Brain microvascular endothelial cell (primary cell): ENCODE data around the gene CTSS.

Experiments
- DNase-seq: peaks from one replicate; pipeline ENCODE4 v3.0.0-alpha.2; 2020
- H3K27ac ChIP-seq: fragments of 250-450 bp; sonication (Bioruptor Pico); 2 replicates; pipeline ENCODE4 v1.5.1; 2020; ENCODE audit warnings: mild to moderate bottlenecking, moderate library complexity
- H3K27me3 ChIP-seq: fragments of 250-450 bp; sonication (Bioruptor Pico); replicated peaks from 2 replicates; pipeline ENCODE4 v1.5.1; 2020; ENCODE audit warnings: mild to moderate bottlenecking
- H3K36me3 ChIP-seq: fragments of 250-450 bp; sonication (Bioruptor Pico); replicated peaks from 2 replicates; pipeline ENCODE4 v1.5.1; 2020; ENCODE audit warnings: mild to moderate bottlenecking
- H3K4me3 ChIP-seq: 2 replicates; pipeline ENCODE4 v1.5.1; 2011; ENCODE audit warnings: low read depth, mild to moderate bottlenecking, control low read depth, low read length, moderate library complexity
- CTCF ChIP-seq: IDR thresholded peaks from 2 replicates; pipeline ENCODE4 v1.5.1; 2011; ENCODE audit warnings: low read depth, mild to moderate bottlenecking, moderate library complexity, low read length, control low read depth, inconsistent platforms; ENCODE audit errors: missing control alignments
- in situ Hi-C: cut with HindIII; loops from 2 replicates; pipeline ENCODE4 v1.10.0; 2017; ENCODE audit warnings: low sequenced_read_pairs, low pct_ligation_motif_present

CTSS gene

GRCh38 chr1:150696590-150696989 is 69.0 kb downstream of the CTSS start:
- no peak for DNase-seq
- H3K27me3 ChIP-seq: no peaks in the 10 kb centered on the region
- peak overlapping the region; percentile 84 for H3K4me3 ChIP-seq
- peaks cover 4% of the 10 kb centered on the region for H3K36me3 ChIP-seq
- peak overlapping the region; percentile 64 for H3K27ac ChIP-seq
- in situ Hi-C loops: no loop called here
- no peak for TF ChIP-seq CTCF

- in situ Hi-C loops: no loop called here
- H3K27me3 ChIP-seq: no peaks in the 10 kb centered on the region
- H3K36me3 ChIP-seq: peaks cover 4% of the 10 kb centered on the region
- no peak overlapping the region for H3K27ac ChIP-seq
- TF ChIP-seq CTCF: no peak
- H3K4me3 ChIP-seq: peak overlapping the region; percentile 84
- DNase-seq: no peak
Measured at GRCh38 chr1:150696162-150696561, 69.4 kb downstream of the CTSS start.

- no peaks in the 10 kb centered on the region for H3K27me3 ChIP-seq
- DNase-seq: no peak
- no peak for TF ChIP-seq CTCF
- no peak overlapping the region for H3K4me3 ChIP-seq
- peaks cover 4% of the 10 kb centered on the region for H3K36me3 ChIP-seq
- no peak overlapping the region for H3K27ac ChIP-seq
- in situ Hi-C loops: no loop called here
Measured at GRCh38 chr1:150695561-150695960, 70.0 kb downstream of the CTSS start.

GRCh38 chr1:150692720-150693119 is 72.9 kb downstream of the CTSS start:
- no peaks in the 10 kb centered on the region for H3K27me3 ChIP-seq
- H3K36me3 ChIP-seq: peaks cover 12% of the 10 kb centered on the region
- in situ Hi-C loops: no loop called here
- no peak overlapping the region for H3K4me3 ChIP-seq
- peak overlapping the region; percentile 9 for H3K27ac ChIP-seq
- no peak for TF ChIP-seq CTCF
- no peak for DNase-seq

- no peaks in the 10 kb centered on the region for H3K27me3 ChIP-seq
- DNase-seq: peak; percentile 9
- in situ Hi-C loops: no loop called here
- H3K4me3 ChIP-seq: no peak overlapping the region
- H3K27ac ChIP-seq: no peak overlapping the region
- H3K36me3 ChIP-seq: peaks cover 15% of the 10 kb centered on the region
- no peak for TF ChIP-seq CTCF
Measured at GRCh38 chr1:150688763-150689162, 76.8 kb downstream of the CTSS start.

- TF ChIP-seq CTCF: no peak
- no peaks in the 10 kb centered on the region for H3K27me3 ChIP-seq
- no peak overlapping the region for H3K4me3 ChIP-seq
- peaks cover 11% of the 10 kb centered on the region for H3K36me3 ChIP-seq
- H3K27ac ChIP-seq: no peak overlapping the region
- in situ Hi-C loops: no loop called here
- DNase-seq: no peak
Measured at GRCh38 chr1:150686275-150686674, 79.3 kb downstream of the CTSS start.
